Right renal pelvis (tissue), 4 donors: ENCODE data around the gene MB. TPM values are rescaled to one million over a fixed set of nuclear protein-coding genes. Genes with fewer than 3 reads are reported as not detected.

Source experiments
- DNase-seq, 4 donors: peaks; one replicate each; pipeline ENCODE4 v3.0.0-alpha.2; 2013; ENCODE audit warnings: low read depth in 4 of 4, low spot score in 3 of 4, missing footprints in 1 of 4
- polyA plus RNA-seq, 4 donors: library from polyadenylated mRNA; unstranded; fragments of 120-200 nt; gene quantifications; one replicate each; pipeline ENCODE4 v1.2.1, GENCODE V29; 2013; ENCODE audit not compliant: insufficient read length in 4 of 4

Gene MB
- polyA plus RNA-seq, 4 donors: 0.06 TPM; not detected in 3

- DNase-seq: no peak
Measured at GRCh38 chr22:35558031-35558430, 59.1 kb downstream of the MB start.

Other genes with a start within 250 kb of the MB start
- gene HMOX1, start 236.2 kb downstream of the MB start, polyA plus RNA-seq: 10 to 100 TPM; 39.9 to 56.6 (median 43.2) TPM
- 10 to 100 TPM; 56.5 to 74.2 (median 69.0) TPM for gene MCM5, start 217.2 kb downstream of the MB start, polyA plus RNA-seq
- gene RASD2, start 76.5 kb downstream of the MB start, polyA plus RNA-seq: 1 to 10 TPM; 1.6 to 2.1 (median 1.9) TPM
- gene APOL6, start 31.1 kb upstream of the MB start, polyA plus RNA-seq: 1 to 10 TPM; 2.9 to 5.3 (median 4.5) TPM
- not detected for gene APOL5, start 100.5 kb upstream of the MB start, polyA plus RNA-seq